Measurements from ENCODE around the gene ASTN1.

The ASTN1 gene

GRCh38 chr1:176976771-176977170 is 187.7 kb downstream of the ASTN1 start:
- no peak for DNase-seq

DNA sequence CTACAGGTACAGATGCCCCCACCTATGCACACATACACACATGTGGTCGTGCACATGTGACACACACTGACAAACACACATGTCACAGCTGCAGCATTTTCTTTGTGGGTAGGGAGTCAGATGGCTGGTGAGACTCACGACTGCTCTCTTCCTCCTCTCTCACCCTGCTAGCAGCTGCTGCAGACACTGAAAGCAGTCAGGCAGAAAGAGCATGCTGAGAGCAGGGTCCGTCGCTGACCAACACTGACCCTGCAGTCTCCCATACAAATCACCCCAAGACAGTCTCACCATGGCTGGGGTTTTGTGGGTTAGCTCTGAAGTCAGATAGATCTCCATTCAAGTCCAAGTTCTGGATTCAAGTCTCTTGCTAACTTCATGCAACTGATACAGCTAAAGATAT is 188.3 kb downstream of the ASTN1 start:
- no peak for DNase-seq

DNA sequence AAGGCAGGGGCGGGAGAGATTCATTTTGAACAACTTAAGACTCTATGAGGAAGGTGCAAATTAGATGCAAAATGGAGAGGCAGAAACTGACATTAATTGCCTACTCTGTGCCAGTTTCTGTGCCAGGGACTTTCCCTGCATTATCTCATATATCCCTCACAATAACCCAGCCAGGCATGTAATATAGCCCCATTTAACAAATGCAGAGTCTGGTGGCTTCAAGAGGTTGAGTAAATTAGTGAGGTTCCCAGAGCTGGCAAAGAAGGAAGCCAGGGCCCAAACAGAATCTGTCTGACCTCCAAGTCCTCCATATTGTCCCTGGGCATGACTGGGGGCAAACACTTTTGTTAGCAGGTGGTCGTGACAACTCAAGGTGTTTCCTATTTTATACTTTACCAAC is 199.8 kb downstream of the ASTN1 start:
- DNase-seq: no peak

- no peak for DNase-seq
Observed at GRCh38 chr1:176963181-176963580, 201.3 kb downstream of the ASTN1 start.

GRCh38 chr1:176961678-176962077 is 202.8 kb downstream of the ASTN1 start:
- no peak for DNase-seq

DNA sequence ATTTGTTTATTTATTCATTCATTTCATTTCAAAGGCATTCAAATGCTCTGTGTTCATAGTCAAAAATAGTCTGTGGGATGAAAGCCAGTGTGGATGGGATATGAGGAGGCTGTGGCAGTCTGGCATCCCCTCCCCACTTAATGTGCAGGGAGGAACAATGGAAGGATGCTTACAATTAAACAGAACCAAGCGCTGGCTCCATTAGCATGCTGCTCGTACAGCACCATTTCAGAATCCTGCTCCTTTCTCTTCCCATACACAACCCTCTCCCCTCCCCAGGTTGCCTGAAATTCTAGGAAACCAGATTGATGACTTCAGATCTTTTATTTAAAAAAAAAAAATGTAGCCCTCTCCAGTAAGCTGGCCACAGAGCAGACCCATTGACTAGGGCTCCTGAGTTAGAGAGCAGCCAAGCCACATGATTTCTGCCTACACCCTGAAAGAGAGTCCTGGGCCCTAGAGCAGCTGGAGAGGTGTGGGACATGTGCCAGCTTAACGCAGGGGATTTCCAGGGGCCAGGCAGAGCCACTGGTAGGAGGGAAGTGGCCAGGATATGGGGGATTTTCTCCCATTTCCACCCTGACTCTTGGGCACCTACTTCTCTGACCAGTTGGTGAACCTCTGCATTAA is 205.2 kb downstream of the ASTN1 start:
- DNase-seq: no peak

DNA sequence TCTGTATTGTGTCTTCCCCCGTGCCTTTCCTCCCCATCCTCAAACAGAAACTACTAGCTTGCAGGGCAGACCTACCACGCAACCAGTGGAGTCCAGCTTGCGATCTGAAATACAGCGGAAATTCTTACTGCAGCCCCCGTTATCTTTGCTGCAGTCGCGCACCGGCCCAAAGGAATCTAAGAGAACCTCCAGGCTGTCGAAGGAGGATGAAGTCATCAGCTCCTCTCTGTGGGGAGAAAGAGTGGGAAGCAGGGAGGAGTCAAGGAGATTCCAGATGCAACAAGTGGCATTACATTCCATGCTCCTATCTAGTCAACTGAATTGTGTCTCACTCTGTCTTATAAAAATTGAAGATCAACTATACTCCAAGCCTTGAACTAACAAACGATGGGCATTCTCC is 206.9 kb downstream of the ASTN1 start:
- no peak for DNase-seq

DNA sequence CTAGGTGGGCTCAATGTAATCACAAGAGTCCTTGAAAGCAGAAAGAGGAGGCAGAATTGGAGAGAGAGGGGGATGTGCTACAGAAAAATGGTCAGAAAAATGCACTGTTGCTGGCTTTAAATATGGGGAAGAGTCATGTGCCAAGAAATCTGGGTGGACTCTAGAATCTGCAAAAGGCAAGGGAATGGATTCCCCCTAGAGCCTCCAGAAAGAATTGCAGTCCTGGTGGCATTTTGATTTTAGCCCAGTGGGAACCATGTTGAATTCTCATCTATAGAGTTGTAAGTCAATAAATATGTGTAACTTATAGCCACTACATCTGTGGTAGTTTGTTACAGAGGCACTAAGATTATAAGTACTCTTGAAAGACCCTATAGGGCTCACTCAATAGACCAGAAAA is 210.3 kb downstream of the ASTN1 start:
- DNase-seq: no peak

- no peak for DNase-seq
Observed at GRCh38 chr1:176950736-176951324, 213.7 kb downstream of the ASTN1 start.

GRCh38 chr1:176949033-176949662 is 215.4 kb downstream of the ASTN1 start:
- no peak for DNase-seq

DNA sequence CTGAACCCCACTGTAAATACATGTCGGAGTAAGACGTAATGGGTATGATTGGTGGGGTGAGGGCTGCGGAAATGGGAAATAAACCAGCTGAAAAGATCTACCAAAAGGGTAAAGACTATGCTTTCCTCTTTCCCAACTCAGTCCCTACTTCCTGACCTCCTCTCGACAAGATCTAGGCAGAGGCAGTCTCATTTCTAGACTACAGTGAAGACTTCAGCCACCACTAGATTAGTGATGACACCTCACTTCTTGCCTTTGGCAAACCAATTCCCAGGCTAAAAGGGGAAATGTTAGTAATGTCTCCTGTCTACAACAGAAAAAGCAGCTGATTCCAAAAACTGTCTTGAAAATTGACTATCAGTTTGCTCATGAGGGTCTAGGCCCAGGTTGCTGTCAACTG is 219.9 kb downstream of the ASTN1 start:
- no peak for DNase-seq

- DNase-seq: no peak
Observed at GRCh38 chr1:176943783-176944182, 220.7 kb downstream of the ASTN1 start.

DNA sequence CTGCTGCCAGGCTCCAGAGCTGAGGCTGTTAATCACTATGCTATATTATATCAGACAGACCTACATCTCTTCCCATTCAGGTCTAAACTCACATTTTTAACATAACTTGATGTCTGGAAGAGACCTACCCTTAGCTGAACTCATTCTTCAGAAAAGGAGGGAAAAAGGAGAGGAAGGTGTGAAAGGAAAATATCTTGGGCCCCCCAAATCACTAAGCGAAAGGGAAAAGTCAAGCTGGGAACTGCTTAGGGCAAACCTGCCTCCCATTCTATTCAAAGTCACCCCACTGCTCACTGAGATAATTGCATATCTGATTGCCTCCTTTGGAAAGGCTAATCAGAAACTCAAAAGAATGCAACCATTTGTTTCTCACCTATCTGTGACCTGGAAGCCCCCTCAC is 222.2 kb downstream of the ASTN1 start:
- DNase-seq: no peak

GRCh38 chr1:176939993-176940392 is 224.5 kb downstream of the ASTN1 start:
- no peak for DNase-seq

GRCh38 chr1:176938375-176938774 is 226.1 kb downstream of the ASTN1 start:
- DNase-seq: no peak

DNA sequence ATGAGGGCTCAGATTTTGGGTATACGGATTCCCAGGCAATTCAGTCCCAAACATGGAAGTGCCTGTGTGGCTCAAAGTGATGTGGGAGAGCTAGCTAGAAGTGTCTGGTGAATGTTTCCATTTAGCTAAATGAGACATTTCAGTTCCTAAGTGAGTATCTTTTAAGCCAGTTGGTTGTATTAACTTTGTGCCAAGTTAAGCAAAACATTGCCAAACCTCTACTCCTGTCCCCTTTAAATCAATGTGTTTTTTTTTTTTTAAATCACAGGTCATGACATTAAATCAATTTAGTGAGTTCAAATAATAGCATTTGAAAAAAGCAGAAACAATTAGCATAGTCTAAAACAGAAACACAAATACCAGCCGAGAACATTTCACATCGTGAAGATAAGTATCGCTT is 230.1 kb downstream of the ASTN1 start:
- DNase-seq: no peak

DNA sequence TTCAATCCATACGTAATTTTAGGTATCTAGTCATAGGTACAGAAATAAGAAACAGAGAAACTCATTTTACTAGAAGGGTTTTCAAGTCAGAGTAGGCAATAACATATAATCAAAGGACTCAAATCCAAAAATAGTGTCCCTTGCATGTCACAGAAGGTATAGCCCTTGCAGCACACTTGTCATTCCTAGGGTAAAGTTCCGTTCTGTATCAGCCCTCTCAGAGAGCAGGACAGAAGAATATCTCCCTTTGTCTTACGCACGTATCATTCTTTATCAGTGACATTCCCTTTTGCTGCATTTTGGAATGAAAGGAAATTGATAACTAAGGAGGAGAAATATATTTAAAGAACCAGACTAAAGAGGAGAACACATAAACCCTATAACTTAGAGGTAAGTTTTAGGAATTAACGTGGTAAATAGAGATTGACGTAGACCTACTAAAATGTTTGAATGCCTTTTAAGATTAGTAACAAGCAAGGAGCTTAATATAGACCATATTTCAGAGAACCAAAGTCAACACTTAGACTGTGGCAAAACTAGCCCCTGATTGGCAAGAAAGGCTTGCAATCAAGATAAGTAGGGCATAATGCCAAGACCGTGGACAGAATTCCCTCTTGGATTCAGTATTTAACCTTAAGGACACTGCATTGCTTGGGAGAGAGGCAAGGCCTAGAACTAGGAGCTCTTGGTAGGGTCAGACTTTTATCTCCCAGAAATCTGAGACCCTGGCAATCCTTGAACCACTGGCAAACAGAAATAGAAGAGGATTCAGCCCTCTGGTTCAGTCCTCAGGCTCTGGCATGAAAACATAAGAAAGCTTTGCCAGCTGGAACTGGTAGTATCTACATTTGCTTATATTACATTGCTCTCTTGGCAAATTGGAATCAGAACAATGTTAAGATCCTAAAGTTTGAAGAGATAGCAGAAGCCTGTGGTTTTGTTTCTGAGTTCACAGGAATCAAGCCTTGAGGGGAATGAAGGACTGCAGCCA is 232.1 kb downstream of the ASTN1 start:
- no peak for DNase-seq

DNA sequence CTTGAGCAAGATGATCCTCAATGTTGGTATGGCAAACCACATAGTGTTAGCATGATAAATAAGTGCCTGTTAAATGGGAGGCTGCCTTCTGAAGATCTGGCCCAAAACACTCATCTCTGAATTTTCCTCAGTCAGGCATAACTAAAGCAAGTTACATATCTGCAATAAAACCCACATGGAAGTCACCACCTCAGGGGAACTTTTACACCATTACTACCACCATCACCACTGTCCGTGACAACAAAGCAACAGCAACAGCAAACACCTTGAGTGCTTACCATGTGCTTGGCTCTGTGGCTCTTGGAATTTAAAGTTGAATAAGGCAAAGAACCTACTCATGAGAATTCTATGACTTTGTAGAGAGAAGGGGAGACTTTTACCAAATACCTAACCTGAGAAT is 233.0 kb downstream of the ASTN1 start:
- no peak for DNase-seq

DNA sequence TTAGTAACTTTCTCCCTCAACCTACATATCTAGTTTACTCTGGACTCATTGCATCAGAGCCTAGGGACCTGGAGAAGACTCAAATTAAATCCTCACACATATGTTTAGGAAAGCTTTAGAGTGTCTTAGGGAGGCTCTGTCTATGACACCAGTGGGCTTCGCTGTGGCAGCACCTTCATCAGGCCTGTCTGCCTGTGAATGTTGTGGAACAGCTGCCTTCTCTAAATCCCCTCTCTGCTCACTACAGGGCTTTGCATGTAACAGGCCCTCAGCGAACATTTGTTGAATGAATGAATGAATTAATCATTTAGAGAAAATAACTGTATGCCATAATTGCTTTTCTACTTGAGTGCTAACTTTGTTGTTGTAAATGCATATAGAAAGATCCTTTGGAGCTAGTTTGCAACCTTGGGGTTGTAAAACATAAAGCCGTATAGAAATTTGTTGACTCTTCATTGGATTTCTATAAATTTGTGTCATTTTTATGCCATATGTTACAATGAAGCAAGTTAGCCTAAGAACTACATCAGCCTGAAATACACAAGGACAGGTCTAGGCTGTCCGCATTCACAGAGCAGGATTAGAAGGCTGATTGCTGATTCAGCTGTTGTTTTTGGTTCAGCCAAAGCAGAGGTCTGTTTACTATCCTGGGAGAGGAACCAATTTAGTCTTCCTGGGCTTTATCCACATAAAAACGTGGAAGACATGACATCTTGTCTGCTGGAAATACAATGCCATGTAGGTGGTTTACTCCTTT is 238.0 kb downstream of the ASTN1 start:
- no peak for DNase-seq

- DNase-seq: no peak
Observed at GRCh38 chr1:176925223-176925622, 239.3 kb downstream of the ASTN1 start.

- no peak for DNase-seq
Observed at GRCh38 chr1:176923283-176923682, 241.2 kb downstream of the ASTN1 start.
